HFFc6 (cell line): ENCODE results near the gene IFI44. TPM values are rescaled to one million over a fixed set of nuclear protein-coding genes. Genes with fewer than 3 reads are reported as not detected.
A peak's percentile ranks its signal among the peaks of the same experiment; 100 is the strongest.

Source experiments
- DNase-seq: peaks from one replicate; pipeline ENCODE4 v3.0.0-alpha.2; 2018
- H3K27ac Mint-ChIP-seq: 2 replicates; pipeline ENCODE4 v1.8.0; 2020; ENCODE audit warnings: mild to moderate bottlenecking, mixed read lengths
- H3K27me3 Mint-ChIP-seq: 2 replicates; pipeline ENCODE4 v1.8.0; 2021; ENCODE audit warnings: mild to moderate bottlenecking, moderate library complexity, mixed read lengths; ENCODE audit not compliant: insufficient read depth
- H3K36me3 Mint-ChIP-seq: 2 replicates; pipeline ENCODE4 v1.8.0; 2021; ENCODE audit warnings: low read depth, mixed read lengths
- H3K4me1 Mint-ChIP-seq: 2 replicates; pipeline ENCODE4 v1.8.0; 2020; ENCODE audit warnings: low read depth, mixed read lengths
- H3K4me3 Mint-ChIP-seq: 2 replicates; pipeline ENCODE4 v1.8.0; 2020; ENCODE audit warnings: mild to moderate bottlenecking, moderate library complexity, mixed read lengths
- H3K9me3 Mint-ChIP-seq: 2 replicates; pipeline ENCODE4 v1.8.0; 2020; ENCODE audit warnings: mild to moderate bottlenecking, mixed read lengths
- total RNA-seq, 6 experiments: library from RNA; stranded (reverse); fragmentation: NEBNext Ultra II Directional; extraction: Animal tissue kit (Norgen Biotek cat#: 25700); gene quantifications; 2 replicates in 1 of 6; 3 replicates in 5 of 6; pipeline ENCODE4 v1.2.3, GENCODE V29; 2021
- TF ChIP-seq, protein P1 (sequence below): fragments of 200-600 bp; sonication (generic); IDR thresholded peaks from 2 replicates; pipeline ENCODE4 v1.5.0; 2021; ENCODE audit warnings: antibody characterized with exemption, mild to moderate bottlenecking

IFI44 gene
- total RNA-seq, 6 experiments from 2014 or later = 1.3 to 3.3 (median 2.8) TPM

DNA sequence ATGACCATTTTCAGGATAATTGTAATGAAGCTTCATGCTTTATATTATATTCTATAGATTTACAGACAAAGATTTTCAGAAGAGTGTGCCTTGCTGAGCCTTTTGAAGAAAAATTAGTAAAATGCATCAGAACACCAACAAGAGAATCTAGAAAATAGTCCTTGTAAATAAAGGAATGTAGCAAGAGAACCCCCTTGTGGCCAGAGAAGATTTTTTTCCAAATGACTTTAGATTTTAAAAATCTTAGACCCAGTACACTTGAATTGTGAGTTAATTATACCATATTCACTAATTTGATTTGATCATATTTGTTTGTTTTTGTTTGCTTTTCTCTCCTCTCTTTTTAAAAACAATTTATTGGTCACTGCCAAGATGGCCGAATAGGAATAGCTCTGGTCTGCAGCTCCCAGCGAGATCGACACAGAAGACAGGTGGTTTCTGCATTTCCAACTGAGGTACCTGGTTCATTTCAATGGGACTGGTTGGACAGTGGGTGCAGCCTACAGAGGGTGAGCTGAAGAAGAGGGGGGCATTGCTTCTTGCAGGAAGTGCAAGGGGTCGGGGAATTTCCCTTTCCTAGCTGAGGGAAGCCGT, 42.2 kb upstream of the IFI44 start:
- no peaks in the 10 kb centered on the region for H3K36me3 Mint-ChIP-seq
- peak; percentile 27 for DNase-seq
- TF ChIP-seq, protein P1, sequence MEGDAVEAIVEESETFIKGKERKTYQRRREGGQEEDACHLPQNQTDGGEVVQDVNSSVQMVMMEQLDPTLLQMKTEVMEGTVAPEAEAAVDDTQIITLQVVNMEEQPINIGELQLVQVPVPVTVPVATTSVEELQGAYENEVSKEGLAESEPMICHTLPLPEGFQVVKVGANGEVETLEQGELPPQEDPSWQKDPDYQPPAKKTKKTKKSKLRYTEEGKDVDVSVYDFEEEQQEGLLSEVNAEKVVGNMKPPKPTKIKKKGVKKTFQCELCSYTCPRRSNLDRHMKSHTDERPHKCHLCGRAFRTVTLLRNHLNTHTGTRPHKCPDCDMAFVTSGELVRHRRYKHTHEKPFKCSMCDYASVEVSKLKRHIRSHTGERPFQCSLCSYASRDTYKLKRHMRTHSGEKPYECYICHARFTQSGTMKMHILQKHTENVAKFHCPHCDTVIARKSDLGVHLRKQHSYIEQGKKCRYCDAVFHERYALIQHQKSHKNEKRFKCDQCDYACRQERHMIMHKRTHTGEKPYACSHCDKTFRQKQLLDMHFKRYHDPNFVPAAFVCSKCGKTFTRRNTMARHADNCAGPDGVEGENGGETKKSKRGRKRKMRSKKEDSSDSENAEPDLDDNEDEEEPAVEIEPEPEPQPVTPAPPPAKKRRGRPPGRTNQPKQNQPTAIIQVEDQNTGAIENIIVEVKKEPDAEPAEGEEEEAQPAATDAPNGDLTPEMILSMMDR = peak; percentile 91
- no peak overlapping the region for H3K4me3 Mint-ChIP-seq
- H3K9me3 Mint-ChIP-seq = no peaks in the 10 kb centered on the region
- H3K27me3 Mint-ChIP-seq = peaks cover 4% of the 10 kb centered on the region; the same call in 1 of the 2 replicates
- H3K27ac Mint-ChIP-seq = no peak overlapping the region
- peaks cover 24% of the 10 kb centered on the region for H3K4me1 Mint-ChIP-seq

DNA sequence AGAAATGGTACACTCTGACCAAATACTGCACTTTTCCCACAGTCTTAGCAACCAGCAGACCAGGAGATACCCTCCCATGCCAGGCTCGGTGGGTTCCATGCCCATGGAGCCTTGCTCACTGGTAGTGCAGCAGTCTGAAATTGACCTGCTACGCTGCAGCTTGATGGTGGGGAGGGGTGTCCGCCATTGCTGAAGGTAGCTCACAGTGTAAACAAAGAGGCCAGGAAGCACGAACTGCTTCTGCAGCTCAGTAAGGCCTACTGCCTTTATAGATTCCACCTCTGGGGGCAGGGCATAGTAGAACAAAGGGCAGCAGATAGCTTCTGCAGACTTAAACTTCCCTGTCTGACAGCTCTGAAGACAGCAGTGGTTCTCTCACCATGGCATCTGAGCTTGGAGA, 41.7 kb upstream of the IFI44 start:
- no peak for DNase-seq
- peaks cover 4% of the 10 kb centered on the region; the same call in 1 of the 2 replicates for H3K27me3 Mint-ChIP-seq
- no peaks in the 10 kb centered on the region for H3K36me3 Mint-ChIP-seq
- peaks cover 21% of the 10 kb centered on the region for H3K4me1 Mint-ChIP-seq
- TF ChIP-seq, protein P1 = no peak
- H3K27ac Mint-ChIP-seq = no peak overlapping the region
- no peak overlapping the region for H3K4me3 Mint-ChIP-seq
- H3K9me3 Mint-ChIP-seq = no peaks in the 10 kb centered on the region

DNA sequence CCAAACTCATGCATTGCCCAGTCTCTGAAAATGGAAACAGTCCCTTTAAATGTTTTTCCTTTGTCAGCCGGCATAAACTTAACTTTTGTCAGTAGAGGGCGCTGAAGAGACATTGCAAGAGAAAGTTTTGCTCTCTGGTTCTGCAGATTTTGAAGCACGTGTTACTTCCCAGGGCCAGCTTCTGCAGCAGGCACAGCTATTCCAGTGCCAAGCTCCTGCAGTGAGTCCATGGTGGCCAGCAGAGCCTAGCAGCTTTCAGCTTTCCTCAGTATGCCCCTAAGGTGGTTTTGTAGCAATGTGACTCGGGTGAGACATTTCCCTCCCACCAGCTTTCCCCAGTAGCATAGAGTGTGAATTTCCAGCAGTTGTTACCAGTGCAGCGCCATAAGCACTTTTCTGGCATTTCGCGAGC, 32.0 kb upstream of the IFI44 start:
- H3K27ac Mint-ChIP-seq = peak overlapping the region; percentile 40; the same call in 1 of the 2 replicates
- 0 out of 2 replicates have a peak, but pooled peaks cover 1% of the 10 kb centered on the region for H3K27me3 Mint-ChIP-seq
- H3K4me3 Mint-ChIP-seq = no peak overlapping the region
- TF ChIP-seq, protein P1 = peak; percentile 95
- peak; percentile 87 for DNase-seq
- no peaks in the 10 kb centered on the region for H3K36me3 Mint-ChIP-seq
- H3K9me3 Mint-ChIP-seq = no peaks in the 10 kb centered on the region
- H3K4me1 Mint-ChIP-seq = peaks cover 39% of the 10 kb centered on the region

DNA sequence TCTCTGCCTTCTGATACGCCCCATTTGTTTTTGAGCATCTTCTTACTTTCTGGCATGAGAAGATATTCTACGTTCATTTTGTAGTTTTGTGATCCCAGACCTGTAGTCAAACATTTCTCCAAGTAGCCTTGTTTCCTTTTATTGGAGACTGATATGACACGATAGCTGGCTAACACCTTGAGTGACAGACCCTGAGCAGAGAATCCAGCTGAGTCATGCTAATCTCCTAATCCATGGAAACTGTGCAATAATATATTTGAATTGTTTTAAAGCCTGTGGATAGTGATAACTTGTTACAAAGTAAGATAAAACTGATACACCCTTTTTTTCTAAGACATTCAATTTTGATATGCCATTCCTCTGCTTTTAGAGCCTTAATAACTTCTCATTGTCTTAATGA, 30.6 kb upstream of the IFI44 start:
- Mint-ChIP-seq H3K36me3 (no peaks in the 10 kb centered on the region), H3K4me3 (peak overlapping the region; percentile 84), H3K9me3 (no peaks in the 10 kb centered on the region), H3K27ac (peak overlapping the region; percentile 85), H3K27me3 (0 out of 2 replicates have a peak, but pooled peaks cover 1% of the 10 kb centered on the region), H3K4me1 (peaks cover 39% of the 10 kb centered on the region)
- DNase-seq = no peak
- TF ChIP-seq, protein P1 = no peak

DNA sequence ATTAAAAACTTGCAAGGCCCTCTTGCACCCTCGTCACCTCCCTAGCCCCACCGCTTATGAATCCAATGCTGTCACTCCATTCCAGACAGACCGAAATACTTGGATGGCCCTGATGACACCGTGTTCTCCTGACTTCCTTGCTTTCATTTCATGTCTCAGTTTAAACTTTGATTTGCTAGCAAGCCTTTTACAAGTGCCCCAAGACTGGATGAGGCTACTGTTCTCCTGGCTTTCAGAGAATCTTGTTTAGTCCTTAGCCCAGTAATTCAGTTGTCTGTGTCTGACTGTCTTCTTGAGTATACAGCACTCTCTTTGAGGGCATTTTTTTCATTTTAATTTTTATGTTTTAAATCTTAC, 30.2 kb upstream of the IFI44 start:
- peaks cover 39% of the 10 kb centered on the region for H3K4me1 Mint-ChIP-seq
- DNase-seq = no peak
- H3K9me3 Mint-ChIP-seq = no peaks in the 10 kb centered on the region
- TF ChIP-seq, protein P1 = no peak
- H3K36me3 Mint-ChIP-seq = no peaks in the 10 kb centered on the region
- peak overlapping the region; percentile 84 for H3K4me3 Mint-ChIP-seq
- H3K27me3 Mint-ChIP-seq = 0 out of 2 replicates have a peak, but pooled peaks cover 1% of the 10 kb centered on the region
- H3K27ac Mint-ChIP-seq = peak overlapping the region; percentile 85
